Lung (tissue), 12 donors: Measurements from ENCODE around the gene MTERF4. TPM values are rescaled to one million over a fixed set of nuclear protein-coding genes. Genes with fewer than 3 reads are reported as not detected.

Experiments used
- ATAC-seq: fragments of 200-7000 bp; cut with Tn5 transposase; one replicate; pipeline ENCODE4 v1.9.1; 2020; ENCODE audit warnings: moderate number of reproducible peaks; ENCODE audit not compliant: insufficient read depth, low FRiP score
- DNase-seq, 3 donors: peaks; one replicate each; pipeline ENCODE4 v3.0.0-alpha.2; 2013 to 2017
- H3K27ac ChIP-seq, 2 donors: one replicate each; pipeline ENCODE4 v1.5.1; 2013; ENCODE audit warnings: mild to moderate bottlenecking in 2 of 2, moderate library complexity in 2 of 2, control low read depth in 1 of 2, inconsistent platforms in 1 of 2, low read depth in 1 of 2, low read length in 1 of 2
- H3K27me3 ChIP-seq, 3 donors: one replicate each; pipeline ENCODE4 v1.5.1; 2013; ENCODE audit warnings: low read length in 2 of 3; ENCODE audit not compliant: control insufficient read depth in 3 of 3, insufficient read depth in 3 of 3
- H3K36me3 ChIP-seq, 4 donors: one replicate each; pipeline ENCODE4 v1.5.1; 2013; ENCODE audit warnings: low read length in 4 of 4, mild to moderate bottlenecking in 1 of 4, moderate library complexity in 1 of 4; ENCODE audit not compliant: control insufficient read depth in 4 of 4, insufficient read depth in 4 of 4
- H3K4me1 ChIP-seq, 5 donors: one replicate each; pipeline ENCODE4 v1.5.1; 2013; ENCODE audit warnings: low read length in 5 of 5, mild to moderate bottlenecking in 2 of 5, moderate library complexity in 1 of 5; ENCODE audit not compliant: control insufficient read depth in 5 of 5, insufficient read depth in 5 of 5
- H3K4me3 ChIP-seq: one replicate; pipeline ENCODE4 v1.5.1; 2013; ENCODE audit warnings: mild to moderate bottlenecking, control low read depth, moderate library complexity
- H3K9ac ChIP-seq, 2 donors: one replicate each; pipeline ENCODE4 v1.5.1; 2013; ENCODE audit warnings: low read length in 2 of 2, control low read depth in 1 of 2; ENCODE audit not compliant: insufficient read depth in 1 of 2
- H3K9me3 ChIP-seq, 4 donors: one replicate each; pipeline ENCODE4 v1.5.1; 2013; ENCODE audit warnings: low read length in 3 of 4, mild to moderate bottlenecking in 1 of 4, moderate library complexity in 1 of 4; ENCODE audit not compliant: control insufficient read depth in 4 of 4, insufficient read depth in 3 of 4
- CTCF ChIP-seq: IDR thresholded peaks from 2 replicates; pipeline ENCODE4 v1.5.1; 2012; ENCODE audit warnings: mild to moderate bottlenecking; ENCODE audit errors: control extremely low read depth, extremely low read depth
- WGBS, 2 donors: extraction: QIAGEN DNeasy Blood & Tissue Kit; methylation state at CpG; one replicate each; pipeline ENCODE4 v1.1.7; 2013; 5-methylcytosine and 5-hydroxymethylcytosine counted together
- polyA plus RNA-seq, 2 donors: library from polyadenylated mRNA; stranded (reverse); fragments of 200-250 nt; gene quantifications; one replicate each; pipeline ENCODE4 v1.2.1, GENCODE V29; 2013
- total RNA-seq, 2 donors: library from RNA; depleted of rRNA in 1 of 2; stranded (reverse); fragments of >200 nt in 1 of 2; gene quantifications; one replicate each; pipeline ENCODE4 v1.2.1, GENCODE V29; 2014 to 2021
- donor health status: control.
- donor health status: control.
- donor health status: Bipolar disorder and iron deficiency.
- donor health status: healthy.
- donor health status: DM: yes; HTN: yes; CAD: no.

MTERF4 gene
- total and polyA plus RNA-seq, 4 donors, result 23.5 to 50.1 (median 27.5) TPM

- H3K9ac ChIP-seq, result no peak overlapping the region
- DNase-seq, result no peak
- 80 to 85% methylated on average over 8 of the region's 8 CpGs for WGBS, 2 donors
Observed at GRCh38 chr2:241112592-241112991, 10.5 kb upstream of the MTERF4 start.

GRCh38 chr2:241112046-241112445, 10.0 kb upstream of the MTERF4 start:
- Histone ChIP-seq H3K27ac (no peak overlapping the region), H3K9ac (no peak overlapping the region), H3K36me3 (peaks cover 0 to 12% (median 0%) of the 10 kb centered on the region in 4 donors), H3K9me3 (no peaks in the 10 kb centered on the region), H3K4me1 (peaks cover 0 to 9% (median 0%) of the 10 kb centered on the region in 5 donors), H3K4me3 (no peak overlapping the region), H3K27me3 (no peaks in the 10 kb centered on the region)
- WGBS, 2 donors, result 95 to 97% methylated on average over 17 of the region's 17 CpGs
- no peak for TF ChIP-seq CTCF
- DNase-seq, result no peak
- ATAC-seq, result no peak

More at GRCh38 chr2:241112592-241112991, 10.5 kb upstream of the MTERF4 start:
- no peak for TF ChIP-seq CTCF
- Histone ChIP-seq H3K27ac (no peak overlapping the region), H3K9me3 (no peaks in the 10 kb centered on the region), H3K4me3 (no peak overlapping the region), H3K4me1 (peaks cover 0 to 9% (median 0%) of the 10 kb centered on the region in 5 donors), H3K27me3 (no peaks in the 10 kb centered on the region), H3K36me3 (peaks cover 0 to 15% (median 0%) of the 10 kb centered on the region in 4 donors)
- no peak for ATAC-seq

- Histone ChIP-seq H3K27ac (no peak overlapping the region), H3K36me3 (peaks cover 0 to 8% (median 0%) of the 10 kb centered on the region in 4 donors), H3K9me3 (no peaks in the 10 kb centered on the region), H3K4me3 (no peak overlapping the region), H3K27me3 (no peaks in the 10 kb centered on the region), H3K4me1 (peaks cover 0 to 9% (median 0%) of the 10 kb centered on the region in 5 donors), H3K9ac (no peak overlapping the region)
- DNase-seq, result no peak
- WGBS, 2 donors, result 88 to 95% methylated on average over 9 of the region's 9 CpGs
- no peak for TF ChIP-seq CTCF
- ATAC-seq, result no peak
Observed at GRCh38 chr2:241111440-241111805, 9.3 kb upstream of the MTERF4 start.
